GM18867 (cell line): ENCODE data around the gene JARID2.

Source experiments
- ATAC-seq: cut with Tn5 transposase; IDR thresholded peaks from one replicate; pipeline ENCODE4 v1.9.1; 2021; ENCODE audit warnings: mild to moderate bottlenecking, moderate library complexity; ENCODE audit not compliant: unreplicated experiment

Gene JARID2

DNA sequence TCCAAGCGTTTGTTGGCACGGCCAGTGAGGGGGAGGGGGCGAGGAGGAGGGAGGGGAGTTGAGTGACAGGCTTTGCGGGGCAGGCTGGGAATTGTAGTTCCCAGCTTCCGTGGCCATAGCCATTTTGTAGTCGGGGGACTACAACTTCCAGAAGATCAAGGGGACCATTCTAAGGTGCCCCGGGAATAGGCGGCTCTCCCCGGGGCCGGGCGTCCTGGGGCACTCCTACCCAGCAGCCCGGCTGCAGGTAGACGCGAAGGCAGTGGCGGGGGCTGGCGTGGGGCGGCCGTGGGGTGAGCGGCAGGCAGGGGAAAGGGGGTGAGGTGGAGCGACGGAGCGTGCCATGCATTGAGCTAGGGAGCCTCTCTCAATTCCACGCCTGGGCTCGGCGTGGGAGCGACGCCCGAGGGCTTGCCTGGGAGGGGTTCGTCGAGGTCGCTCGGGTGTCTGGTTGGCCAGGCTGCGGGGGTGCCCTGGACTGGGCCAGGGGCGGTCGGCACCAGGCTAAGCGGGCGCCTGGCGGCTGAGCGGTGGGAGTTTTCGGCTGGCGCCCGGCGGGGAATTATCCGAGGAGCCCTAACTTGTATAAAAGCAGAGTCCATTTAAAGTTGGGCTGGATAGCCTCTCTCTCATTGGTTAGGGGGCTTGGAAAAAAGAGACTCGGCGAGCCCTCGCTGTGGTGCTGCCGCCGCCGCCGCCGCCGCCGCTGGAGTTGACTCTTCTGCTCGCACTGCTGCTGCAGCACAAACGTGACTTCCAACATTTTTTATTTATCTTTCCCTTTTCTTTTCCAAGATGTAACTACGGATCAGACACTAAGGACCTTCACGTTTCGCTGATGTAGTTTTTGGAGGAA, at the start of gene JARID2:
Gene JARID2 (plus strand): TSS at position 709 of the 856 bp plus-strand sequence. CDS start 471 bp downstream, outside the sequence.
- peak; percentile 64 for ATAC-seq

DNA sequence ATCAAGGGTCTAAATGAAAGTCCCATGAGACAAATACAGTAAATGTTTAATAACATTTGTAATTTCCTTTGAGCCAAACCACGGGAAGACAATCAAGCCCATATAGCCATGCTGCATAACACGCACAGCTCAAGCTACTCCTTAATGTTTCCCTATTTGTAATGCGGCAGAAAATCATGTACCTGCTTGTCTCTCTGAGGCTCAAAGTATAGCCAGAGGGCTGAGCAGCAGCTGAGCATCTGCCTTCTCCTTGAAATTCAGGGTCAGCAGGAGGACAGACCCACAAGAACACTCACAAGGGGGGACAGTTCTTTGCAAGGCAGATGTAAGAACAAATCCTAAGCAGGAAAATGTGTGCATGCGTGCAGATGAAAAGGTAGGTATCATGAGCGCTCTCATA, 45.8 kb upstream of the JARID2 start:
- no peak for ATAC-seq

DNA sequence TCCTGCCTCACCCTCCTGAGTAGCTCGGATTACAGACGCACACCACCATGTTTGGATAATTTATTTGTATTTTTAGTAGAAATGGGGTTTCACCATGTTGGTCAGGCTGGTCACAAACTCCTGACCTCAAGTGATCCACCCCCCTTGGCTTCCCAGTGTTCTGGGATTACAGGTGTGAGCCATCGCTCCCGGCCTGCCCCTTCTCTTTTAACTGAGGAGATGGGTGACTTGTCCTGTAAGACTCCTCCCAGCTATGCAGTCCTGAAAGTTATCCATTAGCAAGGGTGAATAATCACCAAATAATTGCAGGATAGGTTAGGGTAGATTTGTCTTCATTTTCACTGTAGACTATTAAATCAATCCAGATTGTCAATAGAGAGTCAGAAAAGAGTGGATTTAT, 40.5 kb upstream of the JARID2 start:
- ATAC-seq, result no peak

DNA sequence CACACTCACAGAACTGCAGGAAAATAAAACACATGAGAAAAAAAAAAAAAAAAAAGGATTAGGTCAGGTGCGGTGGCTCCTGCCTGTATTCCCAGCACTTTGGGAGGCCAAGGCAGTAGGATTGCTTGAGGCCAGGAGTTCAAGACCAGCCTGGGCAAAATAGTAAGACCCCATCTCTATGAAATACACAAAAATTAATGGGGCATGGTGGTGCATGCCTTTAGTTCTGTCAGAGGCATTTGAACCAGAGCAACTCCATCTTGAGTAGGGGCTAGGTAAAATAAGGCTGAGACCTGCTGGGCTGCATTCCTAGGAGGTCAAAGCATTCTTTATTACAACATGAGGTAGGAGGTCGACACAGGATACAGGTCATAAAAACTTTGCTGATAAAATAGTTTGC, 39.0 kb upstream of the JARID2 start:
- no peak for ATAC-seq

DNA sequence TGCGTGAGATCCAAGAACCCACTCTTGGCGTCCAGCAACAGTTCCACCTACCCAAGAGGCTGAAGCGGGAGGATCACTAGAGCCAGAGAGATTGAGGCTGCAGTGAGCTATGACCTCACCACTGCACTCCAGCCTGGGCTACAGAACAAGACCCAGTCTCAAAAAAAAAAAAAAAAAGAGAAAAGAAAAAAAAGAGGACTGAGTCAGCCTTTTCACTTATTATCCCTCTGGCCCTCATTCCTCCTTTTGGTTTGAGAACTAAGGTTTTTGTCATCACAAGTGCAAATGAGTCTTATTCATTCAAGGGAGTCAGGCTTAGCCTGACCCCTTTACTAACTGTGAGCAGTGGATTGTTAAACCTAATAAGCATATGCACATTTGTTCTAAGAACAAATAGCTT, 37.9 kb upstream of the JARID2 start:
- no peak for ATAC-seq

DNA sequence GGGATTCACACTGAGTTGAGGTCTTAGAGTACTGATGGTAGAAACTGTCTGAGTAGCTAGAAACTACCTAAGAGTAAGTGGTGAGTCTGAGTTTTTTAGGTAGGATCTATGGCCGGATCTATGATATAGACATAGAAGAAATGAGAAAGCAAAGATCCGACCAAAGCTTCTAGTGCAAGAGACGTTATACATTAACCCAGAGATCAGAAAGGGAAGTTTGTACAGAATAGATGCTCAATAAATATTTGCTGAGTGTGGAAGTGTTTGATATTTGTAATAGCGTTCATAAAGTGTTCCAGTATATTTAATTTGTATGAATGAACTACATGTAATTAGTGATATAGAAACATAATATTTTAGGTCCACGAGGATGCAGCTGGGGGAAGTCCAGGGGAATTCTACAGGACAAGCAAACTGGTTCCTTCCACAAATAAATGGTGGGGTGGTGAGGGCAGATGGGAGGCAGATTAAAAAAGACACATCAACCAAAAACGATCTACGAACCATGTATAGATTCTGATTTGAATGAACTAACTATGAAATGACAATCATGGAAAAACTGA, 31.9 kb upstream of the JARID2 start:
- ATAC-seq, result no peak

DNA sequence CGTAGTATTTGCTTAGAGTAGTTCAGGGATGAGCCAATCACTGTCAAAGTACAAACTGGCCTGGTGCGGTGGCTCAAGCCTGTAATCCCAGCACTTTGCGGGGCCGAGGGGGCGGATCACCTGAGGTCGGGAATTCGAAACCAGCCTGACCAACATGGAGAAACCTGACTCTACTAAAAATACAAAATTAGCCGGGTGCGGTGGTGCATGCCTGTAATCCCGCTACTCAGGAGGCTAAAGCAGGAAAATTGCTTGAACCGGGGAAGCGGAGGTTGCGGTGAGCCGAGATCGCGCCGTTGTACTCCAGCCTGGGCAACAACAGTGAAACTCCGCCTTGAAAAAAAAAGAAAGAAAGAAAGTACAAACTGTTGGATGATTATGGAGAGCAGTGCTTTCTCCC, 27.5 kb upstream of the JARID2 start:
- no peak for ATAC-seq

DNA sequence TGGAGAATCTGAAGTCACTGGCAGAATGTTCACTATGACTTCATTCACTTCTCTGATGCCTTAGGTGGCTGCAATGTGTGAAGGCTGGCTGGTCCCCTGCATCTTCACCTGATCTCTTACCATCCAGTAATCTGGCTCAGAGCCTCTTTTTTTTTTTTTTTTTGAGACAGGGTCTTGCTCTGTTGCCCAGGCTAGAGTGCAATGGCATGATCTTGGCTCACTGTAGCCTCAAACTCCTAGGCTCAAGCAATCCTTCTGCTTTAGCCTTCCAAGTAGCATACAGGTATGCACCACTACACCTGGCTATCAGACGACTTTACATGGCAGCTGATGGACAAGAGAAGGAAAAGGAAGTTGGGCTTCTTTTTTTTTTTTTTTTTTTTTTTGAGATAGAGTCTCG, 25.8 kb upstream of the JARID2 start:
- no peak for ATAC-seq

DNA sequence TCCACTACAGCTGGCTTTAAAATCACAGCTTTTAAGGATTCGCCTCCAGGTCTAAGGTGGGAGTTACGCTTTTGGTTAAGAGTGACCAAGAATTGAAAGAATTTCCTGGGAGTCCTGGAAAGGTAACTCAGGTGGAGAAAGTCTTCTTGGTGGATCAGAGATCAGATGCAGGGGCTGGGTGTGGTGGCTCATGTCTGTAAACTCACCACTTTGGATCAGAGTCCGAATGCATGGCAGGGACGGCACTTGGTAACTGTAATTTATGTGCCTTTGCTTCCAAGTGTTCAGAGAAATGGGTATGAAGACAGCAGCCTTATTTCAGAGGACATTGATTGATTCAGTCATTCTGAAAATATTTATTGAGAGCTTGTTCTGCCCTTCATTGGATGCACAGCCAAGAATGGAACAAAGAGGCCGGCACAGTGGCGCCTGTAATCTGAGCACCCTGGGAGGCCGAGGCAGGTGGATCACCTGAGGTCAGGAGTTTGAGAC, 18.0 kb upstream of the JARID2 start:
- ATAC-seq, result no peak

DNA sequence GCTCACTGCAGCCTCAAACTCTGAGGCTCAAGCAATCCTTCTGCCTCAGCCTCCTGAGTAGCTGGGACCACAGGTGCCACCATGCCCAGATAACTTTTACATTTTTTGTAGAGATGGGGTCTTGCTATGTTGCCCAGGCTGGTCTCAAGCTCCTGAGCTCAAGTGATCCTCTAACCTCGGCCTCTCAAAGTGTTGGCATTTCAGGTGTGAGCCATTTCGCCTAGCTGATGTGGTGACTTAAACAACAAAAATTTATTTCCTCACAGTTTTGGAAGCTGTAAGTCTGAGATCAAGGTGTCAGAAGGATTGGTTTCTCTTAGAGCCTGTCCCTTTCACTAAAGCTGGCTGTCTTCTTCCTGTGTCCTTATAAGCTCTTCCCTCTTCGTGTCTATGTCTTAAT, 15.0 kb upstream of the JARID2 start:
- ATAC-seq, result no peak

DNA sequence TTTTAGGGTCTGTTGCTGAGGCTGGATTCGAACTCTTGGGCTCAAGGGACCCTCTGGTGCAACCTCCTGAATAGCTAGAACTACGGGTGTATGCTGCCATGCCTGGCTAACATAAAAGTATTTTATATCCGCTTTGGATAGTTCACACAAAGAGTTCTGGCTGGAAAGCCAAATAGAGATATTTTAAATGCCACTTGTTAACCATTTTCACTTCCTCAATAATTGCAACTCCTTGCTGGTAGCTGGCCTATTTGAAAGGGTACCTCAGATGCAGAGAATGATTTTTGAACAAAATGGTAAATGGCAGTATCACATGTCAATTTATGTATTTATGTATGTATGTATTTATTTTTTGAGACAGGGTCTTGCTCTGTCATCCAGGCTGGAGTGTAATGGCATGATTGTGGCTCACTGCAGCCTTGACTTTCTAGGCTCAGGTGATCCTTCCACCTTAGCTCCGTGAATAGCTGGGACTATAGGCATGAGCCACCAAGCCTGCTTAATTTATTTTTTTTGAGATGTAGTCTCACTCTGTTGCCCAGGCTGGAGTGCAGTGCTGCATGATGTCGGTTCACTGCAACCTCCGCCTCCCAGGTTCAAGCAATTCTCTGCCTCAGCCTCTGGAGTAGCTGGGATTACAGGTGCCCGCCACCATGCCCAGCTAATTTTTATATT, 12.9 kb upstream of the JARID2 start:
- no peak for ATAC-seq

DNA sequence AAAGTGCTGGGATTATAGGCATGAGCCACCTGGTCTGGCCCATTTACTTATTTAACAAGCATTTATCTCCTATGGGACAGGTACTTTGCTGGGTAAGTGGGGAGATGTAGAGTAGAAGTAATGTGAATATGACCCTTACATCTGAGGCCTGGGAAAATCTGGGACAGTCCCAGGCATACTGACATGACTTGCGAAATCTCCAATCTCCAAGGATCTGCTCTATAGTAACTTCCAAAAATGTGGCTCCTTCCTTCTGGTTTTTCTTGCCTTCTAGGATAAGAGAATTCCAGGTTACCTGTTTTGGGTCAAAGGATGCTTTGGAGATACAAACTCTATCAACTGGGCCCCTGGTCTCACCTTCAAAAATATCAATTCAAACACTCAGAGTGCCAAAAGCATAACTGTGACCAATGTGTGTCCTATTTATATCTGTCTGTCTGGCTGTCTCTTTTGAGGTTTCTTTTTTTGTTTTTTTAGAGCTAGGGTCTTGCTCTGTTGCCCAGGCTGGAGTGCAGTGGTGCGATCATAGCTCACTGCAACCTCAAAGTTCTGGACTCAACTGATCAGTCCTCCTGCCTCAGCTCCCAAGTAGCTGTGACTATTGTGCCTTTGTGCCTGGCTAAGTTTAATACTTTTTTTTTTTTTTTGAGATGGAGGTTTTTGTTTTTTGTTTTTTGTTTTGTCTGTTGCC, 11.7 kb upstream of the JARID2 start:
- ATAC-seq, result no peak

DNA sequence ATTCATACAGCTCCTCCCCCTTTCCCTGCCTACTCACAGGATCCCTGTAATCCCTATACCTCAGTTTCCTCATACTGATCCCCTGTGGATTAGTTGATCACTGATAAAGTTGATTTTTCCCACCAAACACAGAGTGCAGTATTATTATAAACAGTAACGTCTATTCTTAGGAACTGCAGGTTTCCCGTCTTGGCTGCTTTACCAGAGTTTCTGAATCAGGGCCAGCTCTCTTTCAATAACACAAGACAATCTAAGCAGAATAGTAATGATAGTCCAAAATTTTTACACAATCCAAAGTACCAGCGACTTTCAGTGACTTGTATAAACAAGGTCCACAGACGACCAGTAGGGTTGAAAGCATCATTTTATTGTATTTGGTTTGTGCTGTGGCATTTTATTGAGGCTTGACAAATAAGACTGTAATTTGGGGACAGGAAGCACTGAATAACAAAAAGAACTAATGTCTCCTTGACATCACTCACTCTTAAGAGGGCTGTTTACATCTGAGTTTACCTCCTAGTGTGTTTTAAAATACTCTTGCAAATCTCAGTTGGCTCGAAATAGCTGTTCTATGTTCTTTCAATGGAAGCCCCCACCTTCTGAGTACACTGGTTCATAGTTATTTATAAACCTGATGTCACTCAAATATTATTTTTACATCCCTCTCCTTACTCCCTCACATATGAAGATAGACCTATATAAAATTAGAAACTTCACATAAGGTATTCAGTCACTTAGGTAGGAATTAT, 6.1 kb upstream of the JARID2 start:
- ATAC-seq, result no peak

DNA sequence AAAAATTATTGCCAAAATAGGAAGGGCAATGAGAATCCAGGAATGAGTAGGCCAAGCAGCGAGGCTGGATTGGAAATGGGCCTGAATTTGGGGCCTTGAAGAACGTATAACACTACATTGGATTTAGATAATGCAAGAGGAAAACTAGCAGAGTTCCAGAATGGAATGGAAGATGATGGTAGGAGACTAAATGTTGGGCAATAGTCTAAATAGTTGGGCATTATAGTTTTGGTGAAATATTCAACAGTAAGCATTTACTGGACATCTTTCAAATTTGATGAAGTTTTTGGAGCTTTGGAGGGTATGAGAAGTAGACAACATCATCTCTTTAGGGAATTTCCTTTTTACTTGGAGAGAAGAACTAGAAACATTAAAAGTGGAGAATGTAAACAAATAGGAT, 3.4 kb upstream of the JARID2 start:
- no peak for ATAC-seq

DNA sequence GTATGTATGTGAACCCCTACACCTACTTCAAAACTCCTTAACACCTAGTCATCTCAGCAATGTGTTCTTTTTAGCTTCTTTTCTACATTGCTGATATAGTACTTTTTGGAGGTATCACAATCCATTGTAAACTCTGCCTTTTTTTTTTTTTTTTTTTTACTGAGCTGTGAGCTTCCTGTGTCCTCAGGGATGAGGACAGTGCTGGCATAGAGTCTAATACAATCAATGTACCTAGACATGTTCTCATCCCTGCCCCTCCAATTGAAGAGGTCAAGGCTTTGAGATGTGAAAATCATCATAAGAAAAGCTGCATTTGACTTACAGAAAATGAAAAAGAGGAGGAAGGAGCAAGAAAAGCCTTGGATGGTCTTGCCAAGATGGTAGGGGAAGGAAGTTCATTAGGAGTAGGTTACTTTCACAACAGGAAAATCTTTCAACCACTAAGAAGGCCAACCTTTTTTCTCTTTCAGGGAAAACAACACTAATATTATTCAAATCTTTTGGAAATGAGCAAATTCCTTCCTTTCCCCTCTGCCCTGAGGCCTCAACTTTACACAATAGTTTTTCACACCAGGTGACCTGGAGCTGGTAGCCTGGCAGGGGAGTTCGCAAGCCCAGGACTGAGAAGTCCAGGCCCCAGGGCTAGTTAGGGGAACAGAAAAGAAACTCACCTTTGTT, 2.8 kb upstream of the JARID2 start:
- no peak for ATAC-seq

DNA sequence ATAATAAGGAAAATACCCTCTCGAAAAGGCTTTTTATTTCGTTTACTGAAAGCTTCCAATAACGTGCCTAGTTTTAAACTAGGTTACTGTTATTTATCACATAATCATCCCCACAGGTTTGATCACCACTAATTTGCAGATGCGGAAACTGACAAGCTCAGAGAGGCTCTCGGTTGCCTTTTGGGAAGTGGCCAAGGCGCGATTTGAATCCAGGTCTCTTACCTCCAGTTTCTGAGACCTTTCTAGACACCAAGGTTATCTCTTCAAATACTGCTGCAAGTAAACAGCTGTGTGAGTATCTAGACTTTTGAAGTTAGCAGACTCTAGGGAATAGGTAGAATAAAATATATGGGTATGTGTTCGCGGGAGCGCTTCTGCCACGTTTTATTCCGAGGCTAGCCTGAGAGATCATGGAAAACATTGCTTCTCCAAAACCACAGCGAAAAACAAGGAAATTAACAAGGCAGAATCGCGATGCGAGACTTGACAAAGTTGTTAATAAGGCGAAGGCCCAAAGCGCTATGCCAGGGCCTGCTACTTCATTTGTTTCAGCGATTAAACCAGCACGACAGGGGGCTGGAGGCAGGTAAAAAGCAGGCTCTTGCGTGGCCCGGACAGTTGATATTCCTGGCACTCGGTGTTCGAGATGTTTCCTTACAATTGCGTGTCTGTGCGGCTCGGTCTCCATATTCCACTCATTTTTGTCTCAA, 1.8 kb upstream of the JARID2 start:
- ATAC-seq, result no peak

DNA sequence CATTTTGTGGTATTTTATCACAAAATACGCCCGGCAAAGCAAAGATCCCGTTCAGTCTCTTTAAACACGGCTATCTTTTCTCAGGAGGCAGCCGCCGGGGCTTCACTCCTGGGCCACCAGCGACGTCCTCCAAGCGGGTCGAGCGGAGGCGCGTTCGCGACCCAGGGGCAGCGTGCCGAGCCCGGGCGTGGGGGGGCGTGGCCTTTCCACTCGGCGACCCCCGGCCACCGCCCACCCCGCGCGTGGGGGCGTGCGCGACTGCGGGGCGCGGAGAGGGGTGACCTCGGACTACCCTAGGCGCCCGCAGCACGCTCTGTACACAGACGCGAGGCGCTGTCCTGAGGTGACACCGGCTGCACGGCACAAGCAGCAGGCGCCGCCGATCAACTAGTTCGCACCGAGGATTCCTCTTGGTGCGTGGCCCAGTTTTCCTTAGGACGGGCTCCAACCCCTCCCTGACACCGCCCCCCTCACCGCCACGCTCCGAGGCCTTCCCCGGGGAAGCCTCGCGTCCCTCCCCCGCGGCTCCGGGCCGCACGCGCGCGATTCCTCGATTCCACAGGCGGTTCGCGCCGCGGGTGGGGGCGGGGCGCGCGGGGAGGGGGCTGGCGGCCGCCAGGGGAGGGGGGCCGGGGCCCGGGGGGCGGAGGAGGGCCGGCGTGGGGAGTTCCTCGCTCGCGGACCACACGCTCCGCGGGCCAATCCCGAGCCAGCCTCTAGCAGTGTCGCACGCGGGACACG, 1.1 kb upstream of the JARID2 start:
- ATAC-seq, result peak; percentile 22

DNA sequence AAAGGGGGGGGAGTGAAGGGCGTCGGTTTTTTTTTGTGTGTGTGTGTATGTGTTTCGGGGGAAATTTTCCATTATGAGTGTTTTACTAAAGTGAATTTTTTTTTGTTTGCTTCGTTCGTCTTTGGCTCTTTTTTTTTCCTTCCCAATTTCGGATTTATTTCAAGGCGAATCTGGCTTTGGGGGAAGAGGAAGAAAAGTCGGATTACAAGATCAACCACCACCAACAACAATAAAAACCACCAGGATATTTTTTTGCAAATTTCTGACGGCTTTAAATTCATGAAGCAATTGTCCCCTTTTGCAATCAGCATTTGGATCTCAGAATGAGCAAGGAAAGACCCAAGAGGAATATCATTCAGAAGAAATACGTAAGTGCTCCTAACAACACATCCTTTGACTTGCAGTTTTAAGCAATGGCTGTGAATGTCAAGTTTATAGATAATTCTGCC, 372 bp downstream of the JARID2 start:
- ATAC-seq, result no peak
